GM10266 (cell line): ENCODE data around the gene RNF130.

Experiments used
- DNase-seq: peaks from one replicate; pipeline ENCODE4 v3.0.0; 2012; ENCODE audit errors: extremely low spot score
- CTCF ChIP-seq: IDR thresholded peaks from 2 replicates; pipeline ENCODE4 v1.5.1; 2012; ENCODE audit warnings: mild to moderate bottlenecking, low read depth; ENCODE audit not compliant: control insufficient read depth, insufficient read depth; ENCODE audit errors: missing control alignments

RNF130 gene

DNA sequence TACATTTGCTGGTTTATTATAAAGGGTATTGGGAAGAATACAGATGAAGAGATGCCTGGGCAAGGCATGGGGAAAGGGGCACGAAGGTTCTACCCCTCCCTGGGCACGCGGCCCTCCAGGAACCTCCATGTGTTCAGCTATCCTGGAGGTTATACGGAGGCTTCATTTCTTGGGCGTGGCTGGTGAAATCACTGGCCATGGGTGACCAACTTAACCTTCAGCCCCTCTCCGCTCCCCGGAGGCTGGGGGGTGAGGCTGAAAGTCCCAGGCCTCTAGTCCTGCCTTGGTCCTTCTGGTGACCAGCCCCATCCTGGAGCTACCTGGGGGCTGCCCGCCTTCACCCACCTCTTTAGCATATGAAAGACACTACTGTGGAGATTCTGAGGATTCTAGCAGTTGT is 17.0 kb upstream of the RNF130 start:
- DNase-seq, result no peak
- no peak for TF ChIP-seq CTCF

DNA sequence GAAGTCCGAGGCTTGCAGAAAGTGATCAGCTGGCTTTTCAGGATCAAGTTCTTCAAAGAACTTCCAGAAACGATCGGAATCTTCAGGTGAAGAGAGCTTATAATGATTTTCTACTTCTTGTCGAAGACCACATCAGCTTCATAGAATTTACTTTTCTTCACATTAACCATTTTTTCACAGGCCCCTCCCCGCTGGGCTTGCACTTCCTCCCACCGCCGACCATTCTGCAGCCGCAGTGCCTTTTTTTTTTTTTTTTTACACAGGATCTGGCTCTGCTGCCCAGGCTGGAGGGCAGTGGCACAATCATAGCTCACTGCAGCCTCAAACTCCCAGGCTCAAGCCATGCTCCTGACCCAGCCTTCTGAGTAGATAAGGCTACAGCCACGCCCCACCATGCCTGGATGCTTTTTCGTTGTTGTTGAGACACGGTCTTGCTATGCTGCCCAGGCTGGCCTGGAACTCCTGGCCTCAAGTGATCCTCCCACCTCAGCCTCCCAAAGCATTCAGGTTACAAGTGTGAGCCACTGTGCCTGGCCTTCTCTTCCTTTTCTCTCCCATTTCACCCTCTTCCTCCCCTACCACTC is 15.3 kb upstream of the RNF130 start:
- DNase-seq, result no peak
- TF ChIP-seq CTCF, result no peak

DNA sequence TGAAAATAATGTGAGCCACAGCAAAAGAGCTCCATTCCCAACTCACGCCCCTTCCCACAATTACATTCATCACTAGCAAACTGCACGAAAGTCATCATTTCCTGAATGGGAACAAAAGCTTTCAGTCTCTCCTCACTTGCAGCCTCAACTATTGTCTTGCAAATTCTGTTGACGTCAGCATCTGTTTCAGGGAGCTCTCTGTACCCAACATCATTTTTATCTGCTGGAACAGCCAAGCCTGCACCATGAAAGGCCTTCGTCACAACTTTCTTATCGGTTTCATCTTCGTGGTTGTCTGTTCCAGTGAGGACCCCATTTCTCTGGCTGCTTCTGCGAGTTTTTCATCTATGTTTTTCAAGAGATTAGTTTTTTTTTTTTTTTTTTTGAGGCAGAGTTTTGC is 14.3 kb upstream of the RNF130 start:
- DNase-seq, result no peak
- TF ChIP-seq CTCF, result no peak

DNA sequence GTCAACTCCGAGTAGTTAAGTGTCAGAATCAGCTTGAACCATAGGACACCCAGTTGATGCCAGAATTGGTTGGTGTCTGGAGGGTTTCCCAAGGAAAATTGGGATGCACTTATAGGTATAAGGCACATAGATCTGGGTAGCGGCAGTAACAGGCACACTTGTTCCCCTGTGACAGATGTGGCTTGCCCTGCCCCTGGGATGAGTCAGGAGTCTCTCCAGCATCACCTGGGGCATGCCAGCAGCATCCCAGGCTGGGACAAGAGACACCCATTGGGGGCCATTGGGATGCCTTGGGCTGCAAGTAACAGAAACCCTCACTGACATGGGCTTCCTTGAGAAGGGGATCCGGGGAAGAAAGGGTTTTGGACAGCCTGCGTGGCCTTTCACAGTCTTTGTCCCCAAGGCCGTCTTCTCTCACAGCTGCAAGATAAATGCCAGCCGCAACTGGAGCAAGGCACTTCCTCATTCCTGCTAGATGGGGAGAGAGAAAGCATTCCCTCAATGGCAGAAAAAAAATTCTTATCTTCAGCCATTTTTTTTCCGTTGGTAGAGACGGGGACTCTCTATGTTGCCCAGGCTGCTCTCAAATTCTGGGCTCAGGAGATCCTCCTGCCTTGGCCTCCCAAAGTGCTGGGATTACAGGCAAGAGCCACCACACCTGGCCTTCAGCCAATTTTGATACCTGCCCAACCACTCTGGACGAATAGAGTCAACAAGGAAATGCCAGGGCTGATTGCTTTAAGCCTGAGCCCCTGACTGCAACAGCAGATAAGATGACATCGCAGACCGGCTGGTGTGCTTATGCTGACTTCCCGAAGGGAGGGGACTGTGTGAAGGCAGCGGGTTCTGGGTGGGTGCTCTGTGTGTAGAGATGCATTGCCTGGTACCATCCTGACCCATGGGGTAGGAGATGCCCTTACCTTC is 13.3 kb upstream of the RNF130 start:
- no peak for TF ChIP-seq CTCF
- no peak for DNase-seq

DNA sequence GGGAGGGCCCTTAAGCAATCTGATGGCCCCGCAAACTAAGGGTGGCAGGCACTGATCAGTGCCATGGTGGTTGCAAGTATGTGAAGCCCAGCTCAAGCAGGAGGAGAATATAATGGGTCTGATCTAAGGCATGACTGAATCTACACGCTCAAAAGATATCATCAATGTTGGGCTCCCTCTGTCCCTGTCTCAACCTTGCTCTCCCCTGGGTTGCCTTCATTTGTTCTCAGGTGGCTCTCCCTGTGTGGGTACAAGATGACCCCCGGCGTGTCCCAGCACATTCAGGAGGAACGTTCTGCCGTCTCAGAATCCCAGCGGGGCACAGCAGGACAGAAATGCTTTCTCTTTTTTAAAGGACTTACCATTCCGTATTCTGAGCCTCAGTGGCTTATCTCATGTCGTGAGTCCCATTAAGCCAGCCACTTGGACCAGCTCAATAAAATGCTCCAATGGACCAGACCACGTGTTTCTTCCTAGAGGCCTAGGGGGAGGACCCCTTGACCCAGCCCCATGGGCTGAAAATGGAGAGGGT is 12.0 kb upstream of the RNF130 start:
- no peak for DNase-seq
- TF ChIP-seq CTCF, result no peak

- DNase-seq, result no peak
Observed at GRCh38 chr5:180082633-180083420, 11.3 kb upstream of the RNF130 start.

More at GRCh38 chr5:180082633-180083420, 11.3 kb upstream of the RNF130 start:
- no peak for TF ChIP-seq CTCF
